HG03342 (cell line): Measurements from ENCODE around the gene IREB2.
"Not testable (repeated sequence)": the region's sequence is repeated elsewhere in the genome, so short reads cannot be mapped to it uniquely, and the experiment has no call there.

Experiments
- ATAC-seq: cut with Tn5 transposase; IDR thresholded peaks from one replicate; pipeline ENCODE4 v1.9.1; 2021; ENCODE audit warnings: mild to moderate bottlenecking, moderate library complexity; ENCODE audit not compliant: unreplicated experiment

The IREB2 gene

GRCh38 chr15:78469031-78469430 lies 31.0 kb downstream of the IREB2 start:
- ATAC-seq: no peak

- ATAC-seq: no peak
These were observed 39.3 kb downstream of the IREB2 start for GRCh38 chr15:78477295-78477694.

GRCh38 chr15:78479650-78480049 lies 41.6 kb downstream of the IREB2 start:
- no peak for ATAC-seq

- no peak for ATAC-seq
These were observed 43.9 kb downstream of the IREB2 start for GRCh38 chr15:78481917-78482316.

GRCh38 chr15:78492872-78493271 lies 54.9 kb downstream of the IREB2 start:
- no peak for ATAC-seq

GRCh38 chr15:78501857-78502256 lies 63.8 kb downstream of the IREB2 start:
- ATAC-seq: no peak

GRCh38 chr15:78502641-78503040 lies 64.6 kb downstream of the IREB2 start:
- ATAC-seq: no peak

- ATAC-seq: peak; percentile 91
These were observed 69.2 kb downstream of the IREB2 start, which contains the start of gene HYKK for GRCh38 chr15:78506971-78507830. HYKK (plus strand) TSS chr15:78507577; CDS start chr15:78513089, 5,512 bp downstream.

GRCh38 chr15:78507831-78508160 lies 69.8 kb downstream of the IREB2 start:
- ATAC-seq: no peak

GRCh38 chr15:78508272-78508671 lies 70.3 kb downstream of the IREB2 start:
- no peak for ATAC-seq

- no peak for ATAC-seq
These were observed 71.8 kb downstream of the IREB2 start for GRCh38 chr15:78509726-78510312.

GRCh38 chr15:78520035-78520434 lies 82.0 kb downstream of the IREB2 start:
- ATAC-seq: not testable (repeated sequence)

- ATAC-seq: no peak
These were observed 86.2 kb downstream of the IREB2 start for GRCh38 chr15:78524230-78524629.

GRCh38 chr15:78527325-78527724 lies 89.3 kb downstream of the IREB2 start:
- no peak for ATAC-seq

- no peak for ATAC-seq
These were observed 95.3 kb downstream of the IREB2 start for GRCh38 chr15:78533331-78533730.

- ATAC-seq: no peak
These were observed 98.1 kb downstream of the IREB2 start for GRCh38 chr15:78536134-78536533.

GRCh38 chr15:78537266-78537905 lies 99.4 kb downstream of the IREB2 start:
- ATAC-seq: no peak

- ATAC-seq: no peak
These were observed 100.3 kb downstream of the IREB2 start for GRCh38 chr15:78538358-78538757.

- not testable (repeated sequence) for ATAC-seq
These were observed 101.6 kb downstream of the IREB2 start for GRCh38 chr15:78539464-78540140.

GRCh38 chr15:78540141-78540870 lies 102.3 kb downstream of the IREB2 start, which contains the start of gene PSMA4:
PSMA4 (plus strand) TSS chr15:78540444; CDS start chr15:78541928, 1,484 bp downstream.
- peak; percentile 73 for ATAC-seq
